Measurements from ENCODE around the gene STRN4. TPM values are rescaled to one million over a fixed set of nuclear protein-coding genes. Genes with fewer than 3 reads are reported as not detected.
A peak's percentile ranks its signal among the peaks of the same experiment; 100 is the strongest.

The STRN4 gene
- total RNA-seq, 1 experiment from 2014 or later, result 89.5 TPM

DNA sequence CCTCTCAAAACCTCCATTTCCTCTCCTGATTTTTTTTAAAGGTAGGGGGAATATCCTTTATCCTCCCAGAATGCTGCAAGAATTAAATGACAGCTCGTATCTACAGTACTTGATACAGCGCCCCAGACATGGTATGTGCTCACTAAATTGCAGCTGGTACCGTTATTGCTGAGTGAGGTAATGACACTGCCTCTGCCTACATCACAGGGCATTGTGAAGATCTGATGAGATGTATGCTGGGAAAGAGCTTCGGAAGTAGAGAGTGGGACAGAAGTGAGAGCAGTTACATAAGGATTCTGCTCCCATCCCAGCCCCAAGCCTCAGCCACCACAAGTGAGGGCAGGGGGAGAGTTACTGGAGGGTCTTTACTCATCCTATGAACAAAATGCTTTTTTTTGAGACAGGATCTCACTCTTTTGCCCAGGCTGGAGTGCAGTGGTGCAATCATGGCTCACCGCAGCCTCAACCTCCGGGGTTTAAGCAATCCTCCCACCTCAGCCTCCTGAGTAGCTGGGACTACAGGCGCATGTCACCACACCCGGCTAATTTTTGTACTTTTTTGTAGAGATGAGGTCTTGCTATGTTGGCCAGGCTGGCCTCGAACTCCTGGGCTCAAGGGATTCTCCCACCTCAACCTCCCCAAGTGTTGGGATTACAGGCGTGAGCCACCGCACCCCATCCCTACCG, 2.1 kb downstream of the STRN4 start:
- TSS peak; percentile 63 for BruUV-seq (replicated peaks)
- no peaks in the 10 kb centered on the region for H3K9me3 ChIP-seq (ENCODE audit: control insufficient read depth, insufficient read depth, low read depth, low read length)
- in situ Hi-C loops (cut with HindIII; ENCODE audit: low pct_unique_long_range_greater_than_20kb, low sequenced_read_pairs), result no loop called here
- ChIA-PET CTCF (no interaction called here), POLR2A (interaction anchor here (0.5 to 0.6 kb wide), 2 partner anchors 86 to 240 kb away, joined by 3 to 6 read pairs; no protein-coding TSS in a partner anchor)
- no peak for ATAC-seq
- H3K27me3 ChIP-seq (ENCODE audit: control insufficient read depth, insufficient read depth, low read length), result no peaks in the 10 kb centered on the region
- H3K4me1 ChIP-seq (ENCODE audit: control insufficient read depth, insufficient read depth, low read length), result peaks cover 3% of the 10 kb centered on the region; the same call in 1 of the 2 replicates
- intact Hi-C loops (cut with micrococcal nuclease; ENCODE audit: unreplicated experiment), result no loop called here
- no peak for DNase-seq (ENCODE audit: low read depth, low spot score)
- TF ChIP-seq, protein P1, sequence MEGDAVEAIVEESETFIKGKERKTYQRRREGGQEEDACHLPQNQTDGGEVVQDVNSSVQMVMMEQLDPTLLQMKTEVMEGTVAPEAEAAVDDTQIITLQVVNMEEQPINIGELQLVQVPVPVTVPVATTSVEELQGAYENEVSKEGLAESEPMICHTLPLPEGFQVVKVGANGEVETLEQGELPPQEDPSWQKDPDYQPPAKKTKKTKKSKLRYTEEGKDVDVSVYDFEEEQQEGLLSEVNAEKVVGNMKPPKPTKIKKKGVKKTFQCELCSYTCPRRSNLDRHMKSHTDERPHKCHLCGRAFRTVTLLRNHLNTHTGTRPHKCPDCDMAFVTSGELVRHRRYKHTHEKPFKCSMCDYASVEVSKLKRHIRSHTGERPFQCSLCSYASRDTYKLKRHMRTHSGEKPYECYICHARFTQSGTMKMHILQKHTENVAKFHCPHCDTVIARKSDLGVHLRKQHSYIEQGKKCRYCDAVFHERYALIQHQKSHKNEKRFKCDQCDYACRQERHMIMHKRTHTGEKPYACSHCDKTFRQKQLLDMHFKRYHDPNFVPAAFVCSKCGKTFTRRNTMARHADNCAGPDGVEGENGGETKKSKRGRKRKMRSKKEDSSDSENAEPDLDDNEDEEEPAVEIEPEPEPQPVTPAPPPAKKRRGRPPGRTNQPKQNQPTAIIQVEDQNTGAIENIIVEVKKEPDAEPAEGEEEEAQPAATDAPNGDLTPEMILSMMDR (IDR thresholded peaks at IDR 0.05), result no peak
- TF ChIP-seq POLR2AphosphoS5 (IDR thresholded peaks at IDR 0.05; ENCODE audit: low read depth, low read length) (no peak), TCF7L2 (IDR thresholded peaks at IDR 0.05; ENCODE audit: low read depth, low read length) (no peak), SIN3A (IDR thresholded peaks at IDR 0.05; ENCODE audit: borderline replicate concordance, insufficient read depth, low read depth, low read length) (no peak)
- TF ChIP-seq, protein P2, sequence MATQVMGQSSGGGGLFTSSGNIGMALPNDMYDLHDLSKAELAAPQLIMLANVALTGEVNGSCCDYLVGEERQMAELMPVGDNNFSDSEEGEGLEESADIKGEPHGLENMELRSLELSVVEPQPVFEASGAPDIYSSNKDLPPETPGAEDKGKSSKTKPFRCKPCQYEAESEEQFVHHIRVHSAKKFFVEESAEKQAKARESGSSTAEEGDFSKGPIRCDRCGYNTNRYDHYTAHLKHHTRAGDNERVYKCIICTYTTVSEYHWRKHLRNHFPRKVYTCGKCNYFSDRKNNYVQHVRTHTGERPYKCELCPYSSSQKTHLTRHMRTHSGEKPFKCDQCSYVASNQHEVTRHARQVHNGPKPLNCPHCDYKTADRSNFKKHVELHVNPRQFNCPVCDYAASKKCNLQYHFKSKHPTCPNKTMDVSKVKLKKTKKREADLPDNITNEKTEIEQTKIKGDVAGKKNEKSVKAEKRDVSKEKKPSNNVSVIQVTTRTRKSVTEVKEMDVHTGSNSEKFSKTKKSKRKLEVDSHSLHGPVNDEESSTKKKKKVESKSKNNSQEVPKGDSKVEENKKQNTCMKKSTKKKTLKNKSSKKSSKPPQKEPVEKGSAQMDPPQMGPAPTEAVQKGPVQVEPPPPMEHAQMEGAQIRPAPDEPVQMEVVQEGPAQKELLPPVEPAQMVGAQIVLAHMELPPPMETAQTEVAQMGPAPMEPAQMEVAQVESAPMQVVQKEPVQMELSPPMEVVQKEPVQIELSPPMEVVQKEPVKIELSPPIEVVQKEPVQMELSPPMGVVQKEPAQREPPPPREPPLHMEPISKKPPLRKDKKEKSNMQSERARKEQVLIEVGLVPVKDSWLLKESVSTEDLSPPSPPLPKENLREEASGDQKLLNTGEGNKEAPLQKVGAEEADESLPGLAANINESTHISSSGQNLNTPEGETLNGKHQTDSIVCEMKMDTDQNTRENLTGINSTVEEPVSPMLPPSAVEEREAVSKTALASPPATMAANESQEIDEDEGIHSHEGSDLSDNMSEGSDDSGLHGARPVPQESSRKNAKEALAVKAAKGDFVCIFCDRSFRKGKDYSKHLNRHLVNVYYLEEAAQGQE (IDR thresholded peaks at IDR 0.05; ENCODE audit: insufficient read depth in 1 of 2, low read depth in 2 of 2, low read length in 1 of 2), result no peak
- no peak overlapping the region for H3K27ac ChIP-seq (ENCODE audit: low read length)
- H3K36me3 ChIP-seq (ENCODE audit: control insufficient read depth, insufficient read depth, low read length), result peaks cover 3% of the 10 kb centered on the region; the same call in 1 of the 2 replicates
- H3K4me3 ChIP-seq (ENCODE audit: low read depth in 2 of 2, low read length in 2 of 2), result peak overlapping the region; percentile 82 to 92

DNA sequence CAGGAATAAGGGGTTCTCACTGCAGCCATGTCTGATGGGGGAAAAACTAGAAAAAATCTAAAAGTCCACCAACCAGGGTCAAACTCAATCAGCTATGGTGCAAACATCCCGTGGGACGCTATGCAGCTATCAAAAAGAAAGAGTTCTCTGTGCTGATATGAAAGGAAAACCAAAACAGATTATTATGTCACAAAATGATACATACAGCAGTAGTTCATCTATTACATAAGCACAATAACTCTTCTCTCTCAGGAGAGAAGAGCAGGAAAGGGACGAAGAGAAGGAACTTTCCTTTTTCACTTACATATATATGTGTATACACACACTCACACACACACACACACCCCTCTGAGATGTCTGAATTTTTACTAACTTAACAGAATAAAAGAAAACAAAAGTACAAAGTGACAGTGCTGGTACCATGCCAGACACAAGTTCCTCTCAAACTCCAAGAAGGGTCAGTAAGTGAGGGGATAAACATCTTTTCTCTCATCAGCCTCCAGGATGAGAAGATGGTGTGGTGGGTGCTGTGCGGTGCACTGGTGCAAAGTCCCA, 3.2 kb downstream of the STRN4 start:
- H3K36me3 ChIP-seq (ENCODE audit: control insufficient read depth, insufficient read depth, low read length), result peaks cover 3% of the 10 kb centered on the region; the same call in 1 of the 2 replicates
- H3K9me3 ChIP-seq (ENCODE audit: control insufficient read depth, insufficient read depth, low read depth, low read length), result no peaks in the 10 kb centered on the region
- ChIA-PET POLR2A (no interaction called here), CTCF (interaction anchor here (0.7 kb wide), 1 partner anchor 29 kb away, joined by 3 read pairs; no protein-coding TSS in a partner anchor)
- ATAC-seq (no peak), DNase-seq (ENCODE audit: low read depth, low spot score) (no peak)
- TF ChIP-seq SIN3A (IDR thresholded peaks at IDR 0.05; ENCODE audit: borderline replicate concordance, insufficient read depth, low read depth, low read length) (no peak), POLR2AphosphoS5 (IDR thresholded peaks at IDR 0.05; ENCODE audit: low read depth, low read length) (no peak)
- TF ChIP-seq, protein P1 (IDR thresholded peaks at IDR 0.05), result no peak
- intact Hi-C loops (cut with micrococcal nuclease; ENCODE audit: unreplicated experiment) (no loop called here), in situ Hi-C loops (cut with HindIII; ENCODE audit: low pct_unique_long_range_greater_than_20kb, low sequenced_read_pairs) (no loop called here)
- H3K27ac ChIP-seq (ENCODE audit: low read length), result no peak overlapping the region
- H3K27me3 ChIP-seq (ENCODE audit: control insufficient read depth, insufficient read depth, low read length), result no peaks in the 10 kb centered on the region
- TSS peak; percentile 55 for BruUV-seq (replicated peaks)
- H3K4me1 ChIP-seq (ENCODE audit: control insufficient read depth, insufficient read depth, low read length), result peaks cover 3% of the 10 kb centered on the region; the same call in 1 of the 2 replicates
- no peak overlapping the region for H3K4me3 ChIP-seq (ENCODE audit: low read depth in 2 of 2, low read length in 2 of 2)

Data from Panc1 (cell line).